ENCODE results near the gene TMEM201.
"Not testable (repeated sequence)": the region's sequence is repeated elsewhere in the genome, so short reads cannot be mapped to it uniquely, and the experiment has no call there.

The TMEM201 gene

GRCh38 chr1:9621032-9621431 lies 32.3 kb downstream of the TMEM201 start:
- DNase-seq (ENCODE audit: low spot score) = no peak

- no peak for DNase-seq (ENCODE audit: low spot score)
Observed at GRCh38 chr1:9624081-9624480, 35.4 kb downstream of the TMEM201 start.

- not testable (repeated sequence) for DNase-seq (ENCODE audit: low spot score)
Observed at GRCh38 chr1:9625030-9625429, 36.3 kb downstream of the TMEM201 start.

- no peak for DNase-seq (ENCODE audit: low spot score)
Observed at GRCh38 chr1:9626201-9626608, 37.5 kb downstream of the TMEM201 start.

- no peak for DNase-seq (ENCODE audit: low spot score)
Observed at GRCh38 chr1:9628541-9629444, 40.1 kb downstream of the TMEM201 start.

GRCh38 chr1:9629445-9630201 lies 40.9 kb downstream of the TMEM201 start:
- DNase-seq (ENCODE audit: low spot score) = no peak

- DNase-seq (ENCODE audit: low spot score) = no peak
Observed at GRCh38 chr1:9630331-9631111, 41.8 kb downstream of the TMEM201 start.

GRCh38 chr1:9631613-9632012 lies 42.9 kb downstream of the TMEM201 start:
- DNase-seq (ENCODE audit: low spot score) = no peak

GRCh38 chr1:9633493-9633892 lies 44.8 kb downstream of the TMEM201 start:
- no peak for DNase-seq (ENCODE audit: low spot score)

- DNase-seq (ENCODE audit: low spot score) = no peak
Observed at GRCh38 chr1:9634582-9634981, 45.9 kb downstream of the TMEM201 start.

- no peak for DNase-seq (ENCODE audit: low spot score)
Observed at GRCh38 chr1:9639227-9639626, 50.5 kb downstream of the TMEM201 start.

- DNase-seq (ENCODE audit: low spot score) = no peak
Observed at GRCh38 chr1:9643351-9644256, 54.9 kb downstream of the TMEM201 start.

GRCh38 chr1:9646037-9646436 lies 57.3 kb downstream of the TMEM201 start:
- no peak for DNase-seq (ENCODE audit: low spot score)

- DNase-seq (ENCODE audit: low spot score) = no peak
Observed at GRCh38 chr1:9648171-9648570, 59.5 kb downstream of the TMEM201 start.

- DNase-seq (ENCODE audit: low spot score) = no peak
Observed at GRCh38 chr1:9649769-9650168, 61.1 kb downstream of the TMEM201 start.

GRCh38 chr1:9651220-9651564 lies 62.5 kb downstream of the TMEM201 start:
- no peak for DNase-seq (ENCODE audit: low spot score)

GRCh38 chr1:9651565-9652378 lies 63.1 kb downstream of the TMEM201 start, which contains the start of gene PIK3CD:
Gene PIK3CD, plus strand, starts transcription at chr1:9651731. Its CDS starts 58,725 bp downstream, at chr1:9710456.
- no peak for DNase-seq (ENCODE audit: low spot score)

- no peak for DNase-seq (ENCODE audit: low spot score)
Observed at GRCh38 chr1:9652379-9653209, 63.9 kb downstream of the TMEM201 start.

GRCh38 chr1:9653210-9653490 lies 64.4 kb downstream of the TMEM201 start:
- no peak for DNase-seq (ENCODE audit: low spot score)

All from left forelimb (tissue), 1 donor.